Stromal cell of bone marrow (primary cell): ENCODE results near the gene SORCS2.

Experiments
- DNase-seq: peaks from one replicate; pipeline ENCODE4 v3.0.0-alpha.2; 2012; ENCODE audit warnings: low read depth

SORCS2 gene

DNA sequence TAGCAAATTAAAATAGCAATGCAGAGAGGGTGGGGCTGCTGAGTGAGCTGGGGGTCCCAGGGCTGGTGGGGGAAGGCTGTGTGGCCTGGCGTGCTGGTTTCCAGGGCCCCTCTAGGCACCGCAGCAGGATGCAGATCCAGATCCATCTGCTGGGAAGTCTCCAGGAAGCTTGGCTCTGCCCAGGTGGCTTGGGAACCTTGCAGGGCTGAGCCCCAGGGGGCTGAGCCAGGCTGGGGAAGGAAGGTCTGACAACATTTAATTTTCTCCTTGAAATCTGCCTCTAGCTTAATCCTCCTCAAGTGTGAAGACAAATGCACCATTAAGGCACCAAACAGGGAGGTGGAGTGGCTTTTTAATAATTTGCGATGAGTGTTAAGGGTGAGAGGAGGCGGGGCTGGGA, 31.7 kb downstream of the SORCS2 start:
- DNase-seq = no peak

GRCh38 chr4:7224878-7225533, 32.7 kb downstream of the SORCS2 start:
- DNase-seq = no peak

- DNase-seq = no peak
These were observed 34.1 kb downstream of the SORCS2 start for GRCh38 chr4:7226439-7226838.

DNA sequence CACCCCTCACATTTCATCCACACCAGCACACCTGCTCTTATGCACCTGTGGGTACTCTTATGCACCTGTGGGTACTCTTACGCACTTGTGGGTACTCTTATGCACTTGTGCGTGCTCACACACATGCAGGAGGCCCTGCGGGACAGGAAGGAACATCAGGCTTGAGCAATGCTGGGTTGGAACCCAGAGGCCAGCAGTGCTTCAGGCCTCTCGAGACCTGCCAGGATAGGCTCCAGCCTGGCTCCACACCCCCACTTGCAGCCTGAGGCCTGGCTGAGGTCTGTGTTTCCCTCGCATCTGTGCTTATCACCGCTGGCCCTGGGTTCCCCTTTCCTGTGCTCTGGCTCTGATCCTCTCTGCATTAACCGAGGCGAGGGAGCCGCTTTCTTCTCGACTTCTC, 34.7 kb downstream of the SORCS2 start:
- no peak for DNase-seq

- DNase-seq = no peak
These were observed 36.4 kb downstream of the SORCS2 start for GRCh38 chr4:7228734-7229133.

GRCh38 chr4:7232061-7232650, 39.8 kb downstream of the SORCS2 start:
- DNase-seq = no peak

- no peak for DNase-seq
These were observed 40.8 kb downstream of the SORCS2 start for GRCh38 chr4:7233006-7233580.

GRCh38 chr4:7233601-7234000, 41.3 kb downstream of the SORCS2 start:
- no peak for DNase-seq

DNA sequence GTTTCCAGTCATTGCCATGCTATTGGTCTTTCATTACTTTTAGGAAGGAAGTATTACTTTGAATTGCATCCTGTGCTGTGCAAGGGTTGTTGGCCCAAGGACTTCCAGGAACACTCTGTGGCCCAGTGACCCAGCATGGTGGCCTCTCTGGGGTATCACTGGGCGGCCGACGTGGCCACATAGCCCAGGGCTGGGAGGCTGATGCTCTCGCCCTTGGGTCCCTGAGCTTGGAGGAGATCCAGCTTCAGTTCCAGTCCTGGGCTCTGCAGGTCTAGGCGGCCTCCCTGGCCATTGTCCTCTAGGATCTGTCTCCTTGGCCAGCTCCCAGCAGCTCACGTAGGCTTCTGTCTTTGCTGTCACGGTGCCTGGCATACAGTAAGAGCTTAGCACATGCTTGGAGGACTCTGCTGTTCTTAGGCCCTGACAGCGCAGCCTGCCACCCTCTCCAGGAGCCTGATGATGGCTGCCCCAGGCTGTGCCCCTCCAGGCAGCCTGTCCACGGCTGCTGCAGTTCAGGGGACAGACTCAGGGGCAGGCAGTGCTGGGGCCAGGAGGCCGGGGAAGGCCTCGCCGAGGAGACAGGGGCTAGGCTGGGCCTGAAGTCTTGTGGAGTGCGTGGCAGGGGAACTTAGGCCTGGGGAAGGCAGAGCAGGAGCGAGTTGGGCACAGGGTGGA, 42.2 kb downstream of the SORCS2 start:
- DNase-seq = no peak

DNA sequence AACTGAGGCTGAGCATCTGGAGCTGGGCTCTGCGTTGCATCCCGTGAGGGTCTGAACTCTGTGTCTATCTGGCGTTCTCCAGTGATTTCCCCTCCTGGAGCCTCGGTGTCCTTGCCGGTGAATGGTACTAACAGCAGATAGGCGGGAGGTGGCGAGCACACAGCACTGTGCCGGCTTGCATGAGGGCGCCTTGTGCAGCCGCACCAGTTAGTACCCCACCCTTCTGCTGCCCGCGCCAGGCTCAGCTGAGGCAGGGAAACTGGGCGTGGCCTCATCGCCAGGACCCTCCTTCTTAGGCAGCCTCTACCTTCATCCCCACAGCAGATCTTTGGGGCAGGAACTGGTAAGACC, 42.7 kb downstream of the SORCS2 start:
- DNase-seq = no peak

DNA sequence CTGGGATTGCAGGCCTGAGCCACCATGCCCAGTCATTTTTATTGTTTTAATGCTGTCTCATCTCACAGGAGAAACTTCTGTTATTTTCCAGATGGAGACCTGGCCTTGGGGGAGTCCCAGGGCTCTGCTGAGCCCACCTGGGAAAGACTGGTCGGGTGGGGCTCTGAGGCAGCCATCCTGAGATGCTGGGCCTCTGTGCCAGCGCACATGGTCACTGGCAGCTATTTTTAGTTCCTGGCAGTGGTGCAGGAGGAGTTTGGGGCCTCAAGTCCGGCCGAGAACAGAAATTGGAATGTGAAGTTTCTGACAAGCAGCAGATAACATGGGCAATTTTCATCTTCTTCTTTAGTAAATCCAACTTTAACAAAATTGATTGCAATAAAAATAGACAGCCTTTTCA, 44.5 kb downstream of the SORCS2 start:
- no peak for DNase-seq

DNA sequence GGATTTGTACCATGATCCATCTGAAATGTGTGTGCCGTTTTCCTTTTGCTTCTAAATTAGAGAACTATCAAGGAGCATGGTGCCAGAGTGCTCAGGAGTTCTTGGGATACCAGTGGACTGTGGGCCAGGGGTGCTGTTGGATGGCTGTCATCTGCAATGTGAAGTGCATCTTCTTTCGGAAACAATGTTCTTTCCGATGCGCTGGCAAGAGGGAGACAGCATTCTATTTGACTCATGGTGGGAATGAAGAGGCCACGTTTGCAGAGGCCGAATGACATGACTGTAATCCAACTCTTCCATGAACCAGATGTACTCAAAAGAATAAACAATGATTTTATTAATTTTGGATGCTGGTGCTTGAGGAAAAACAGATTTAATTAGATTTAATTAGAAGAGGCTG, 45.5 kb downstream of the SORCS2 start:
- DNase-seq = no peak

GRCh38 chr4:7238300-7238960, 46.1 kb downstream of the SORCS2 start:
- DNase-seq = no peak

- DNase-seq = no peak
These were observed 46.9 kb downstream of the SORCS2 start for GRCh38 chr4:7239101-7239820.

DNA sequence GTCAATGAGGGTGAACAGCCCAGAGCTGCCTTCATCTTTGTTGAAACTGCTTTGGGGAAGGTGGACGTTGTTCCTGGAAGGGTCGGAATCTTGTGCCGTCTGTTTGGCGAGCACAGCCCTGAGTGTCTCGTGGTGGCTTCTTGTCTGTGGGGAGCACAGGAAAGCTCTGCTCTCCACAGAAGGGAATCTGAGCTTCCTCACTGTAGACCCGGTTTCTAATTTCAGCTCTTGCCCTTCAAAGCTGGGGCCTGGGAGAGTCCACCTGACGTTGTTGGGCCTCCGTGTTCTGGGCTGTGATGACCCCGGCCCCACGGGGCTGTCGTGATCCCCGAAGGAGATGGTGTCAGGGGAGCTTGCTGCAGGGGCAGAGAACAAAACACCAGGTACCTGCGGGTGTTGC, 47.5 kb downstream of the SORCS2 start:
- DNase-seq = no peak

DNA sequence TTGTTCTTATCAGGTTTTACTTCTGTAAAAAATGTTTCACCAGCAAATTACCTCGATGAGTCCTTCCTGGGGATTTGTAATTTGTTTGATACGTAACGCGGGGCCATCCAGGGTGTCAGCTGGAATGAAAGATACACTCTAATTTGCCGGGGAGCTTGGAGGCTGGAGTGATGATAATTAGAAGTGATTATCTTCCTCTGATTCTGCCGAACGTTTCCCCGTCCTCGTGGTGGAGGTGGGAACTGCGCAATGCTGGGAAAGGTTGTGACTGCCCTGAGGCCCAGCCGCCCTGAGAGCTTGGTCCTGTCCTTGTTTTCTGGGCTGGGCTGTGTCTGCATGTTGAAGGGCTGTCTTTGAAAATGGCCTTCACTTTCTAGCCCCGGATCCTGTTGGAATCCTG, 48.0 kb downstream of the SORCS2 start:
- no peak for DNase-seq

GRCh38 chr4:7241597-7242125, 49.3 kb downstream of the SORCS2 start:
- DNase-seq = no peak

DNA sequence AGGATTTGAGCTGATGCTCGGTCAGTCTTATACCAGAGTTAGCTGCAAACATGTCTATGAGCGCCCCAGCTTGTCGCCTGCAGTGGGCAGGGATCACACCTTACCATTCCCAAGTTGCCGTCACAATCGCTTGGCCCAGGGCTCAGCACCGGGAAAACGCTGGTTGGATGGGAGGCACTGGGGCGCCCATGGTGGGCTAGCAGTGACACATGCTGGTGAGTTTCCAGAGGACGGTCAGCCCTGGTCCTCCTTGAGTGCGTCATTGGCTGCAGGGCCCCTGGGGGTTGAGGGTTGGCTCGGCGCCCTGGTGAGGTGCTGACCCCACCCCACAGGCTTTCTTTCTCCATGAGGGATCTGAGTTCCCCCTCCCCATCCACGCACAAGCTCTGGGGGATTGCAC, 50.4 kb downstream of the SORCS2 start:
- no peak for DNase-seq

- DNase-seq = no peak
These were observed 51.4 kb downstream of the SORCS2 start for GRCh38 chr4:7243609-7244330.

- DNase-seq = no peak
These were observed 52.0 kb downstream of the SORCS2 start for GRCh38 chr4:7244331-7244665.

DNA sequence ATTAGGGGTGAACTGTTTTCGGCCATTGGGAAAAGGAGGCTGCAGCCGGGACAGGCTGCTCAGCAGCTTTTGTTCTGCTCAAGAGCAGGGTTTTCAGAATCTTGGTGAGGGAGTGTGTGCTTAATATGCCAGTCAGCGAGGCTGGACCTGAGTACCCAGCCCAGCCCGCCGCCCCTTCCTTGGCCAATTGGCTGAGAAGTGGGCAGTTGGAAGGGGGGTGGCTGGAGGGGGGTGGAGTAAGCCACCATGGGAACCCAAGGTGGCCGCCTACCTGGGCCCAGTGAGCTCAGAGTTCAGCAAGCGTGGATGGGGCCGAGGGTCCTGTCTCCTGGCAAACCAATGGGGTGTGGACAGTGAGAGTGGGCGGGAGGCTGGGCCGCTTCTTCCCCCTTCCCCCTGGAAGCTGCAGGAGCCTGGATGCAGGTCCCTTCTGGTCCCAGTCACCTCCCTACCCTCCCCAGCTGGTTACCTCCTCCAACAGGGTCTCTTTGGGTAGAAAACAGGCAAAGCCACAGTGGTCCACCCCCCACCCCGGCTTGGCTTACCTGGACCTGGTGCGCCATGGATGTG, 52.5 kb downstream of the SORCS2 start:
- DNase-seq = no peak
